HepG2 (cell line): ENCODE results near the gene MRPS2. TPM values are rescaled to one million over a fixed set of nuclear protein-coding genes. Genes with fewer than 3 reads are reported as not detected.

Experiments used
- ATAC-seq: fragments of 200-7000 bp; cut with Tn5 transposase; 3 replicates; pipeline ENCODE4 v1.9.1; 2020; ENCODE audit warnings: mild to moderate bottlenecking, moderate library complexity
- BruUV-seq: library from RNA; stranded (reverse); fragments of 400-500 nt; replicated peaks from 2 replicates; lab custom pipeline; 2021; lab: Mats Ljungman, UMichigan
- CTCF ChIA-PET: fragments of 300-600 bp; formaldehyde crosslinking; extraction: SDS; loops from one replicate; lab custom pipeline; 2021; ENCODE audit warnings: low total read pairs, inconsistent platforms, low intra/inter-chr PET ratio; lab: Yijun Ruan, JAX
- POLR2A ChIA-PET: fragments of 350-600 bp; sonication (Branson Sonifier 250); formaldehyde crosslinking; loops from one replicate; lab custom pipeline; 2020; ENCODE audit warnings: antibody characterized with exemption, inconsistent platforms; lab: Yijun Ruan, JAX
- DNase-seq: peaks from one replicate; pipeline ENCODE4 v3.0.0-alpha.2; 2015; ENCODE audit warnings: low spot score
- FAIRE-seq: peaks from 3 replicates; lab custom pipeline; 2011; peaks lifted over from hg19 to GRCh38; lab: Jason Lieb, UNC
- H2AFZ ChIP-seq: one replicate; pipeline ENCODE4 v1.6.1; 2011; ENCODE audit warnings: low read length, inconsistent platforms
- H3K27ac ChIP-seq: fragments of 300-600 bp; 3 replicates; pipeline ENCODE4 v1.8.0; 2011; ENCODE audit warnings: mixed run types, mild to moderate bottlenecking, mixed read lengths, low read length, inconsistent platforms; ENCODE audit not compliant: insufficient read depth; ENCODE audit errors: extremely low read length
- H3K27me3 ChIP-seq, 2 experiments: fragments of 200-600 bp in 1 of 2; 2 replicates in 1 of 2; 3 replicates in 1 of 2; pipeline versions ENCODE4 v1.6.0 to v1.8.0; 2011; ENCODE audit warnings: low read length in 2 of 2, mild to moderate bottlenecking in 2 of 2, moderate library complexity in 2 of 2, inconsistent platforms in 1 of 2; ENCODE audit not compliant: insufficient read depth in 2 of 2, control insufficient read depth in 1 of 2
- H3K36me3 ChIP-seq, 2 experiments: fragments of 200-600 bp in 1 of 2; replicated peaks in 1 of 2; 2 replicates in 1 of 2; 3 replicates in 1 of 2; pipeline versions ENCODE4 v1.5.1 to v1.8.0; 2011; ENCODE audit warnings: low read length in 2 of 2, inconsistent platforms in 1 of 2; ENCODE audit not compliant: insufficient read depth in 2 of 2, control insufficient read depth in 1 of 2
- H3K4me1 ChIP-seq: 2 replicates; pipeline ENCODE4 v1.5.1; 2012; ENCODE audit warnings: low read length, inconsistent platforms; ENCODE audit not compliant: insufficient read depth
- H3K4me2 ChIP-seq: 2 replicates; pipeline ENCODE4 v1.6.0; 2011; ENCODE audit warnings: low read depth, low read length, inconsistent platforms
- H3K4me3 ChIP-seq, 3 experiments: fragments of 200-600 bp in 1 of 3; sonication (generic), shearing (Covaris generic) in 1 of 3; replicated peaks in 1 of 3; 2 replicates each; pipeline ENCODE4 v1.5.1; 2011 to 2016; ENCODE audit warnings: low read length in 3 of 3, inconsistent platforms in 2 of 3, low read depth in 2 of 3, mild to moderate bottlenecking in 2 of 3, control low read depth in 1 of 3, mixed read lengths in 1 of 3; ENCODE audit not compliant: insufficient read depth in 1 of 3
- H3K79me2 ChIP-seq: one replicate; pipeline ENCODE4 v1.6.1; 2011; ENCODE audit warnings: low read length, inconsistent platforms; ENCODE audit not compliant: insufficient read depth
- H3K9ac ChIP-seq: 2 replicates; pipeline ENCODE4 v1.6.0; 2011; ENCODE audit warnings: mild to moderate bottlenecking, low read depth, low read length, inconsistent platforms; ENCODE audit not compliant: insufficient read depth
- H3K9me3 ChIP-seq: 2 replicates; pipeline ENCODE4 v1.5.1; 2012; ENCODE audit warnings: mild to moderate bottlenecking, low read length
- H4K20me1 ChIP-seq: 2 replicates; pipeline ENCODE4 v1.6.0; 2011; ENCODE audit warnings: inconsistent platforms, mild to moderate bottlenecking, low read length, moderate library complexity; ENCODE audit not compliant: insufficient read depth
- CHD4 ChIP-seq: fragments of 200-600 bp; sonication (generic); IDR thresholded peaks from 2 replicates; pipeline ENCODE4 v1.7.0; 2017; ENCODE audit warnings: mild to moderate bottlenecking, low read length, borderline replicate concordance
- CREBL2 ChIP-seq: sonication (generic); formaldehyde crosslinking; IDR thresholded peaks from 2 replicates; pipeline ENCODE4 v1.8.1; 2023; ENCODE audit warnings: missing genetic modification reagents, mild to moderate bottlenecking, borderline replicate concordance
- HMGXB3 ChIP-seq: sonication (generic); formaldehyde crosslinking; IDR thresholded peaks from 2 replicates; pipeline ENCODE4 v1.4.0; 2020; ENCODE audit warnings: missing genetic modification reagents, borderline replicate concordance
- KDM4B ChIP-seq: sonication (generic); formaldehyde crosslinking; IDR thresholded peaks from 2 replicates; pipeline ENCODE4 v1.4.0; 2020; ENCODE audit warnings: missing genetic modification reagents
- PHF8 ChIP-seq: sonication (generic); formaldehyde crosslinking; IDR thresholded peaks from 2 replicates; pipeline ENCODE4 v1.5.0; 2020; ENCODE audit warnings: missing genetic modification reagents
- PPARG ChIP-seq: conservative IDR thresholded peaks from 2 replicates; pipeline ENCODE4 v1.6.1; 2016; ENCODE audit warnings: missing biosample characterization, missing genetic modification reagents
- SKIL ChIP-seq: sonication (generic); formaldehyde crosslinking; IDR thresholded peaks from 2 replicates; pipeline ENCODE4 v1.8.0; 2022; ENCODE audit warnings: missing genetic modification reagents, mild to moderate bottlenecking, moderate library complexity, borderline replicate concordance
- SMC3 ChIP-seq: IDR thresholded peaks from 2 replicates; pipeline ENCODE4 v1.6.1; 2011; ENCODE audit warnings: low read length, improper control_type of control experiment
- STAG1 ChIP-seq: sonication (generic); formaldehyde crosslinking; IDR thresholded peaks from 2 replicates; pipeline ENCODE4 v1.4.0; 2020; ENCODE audit warnings: missing genetic modification reagents
- STAT5B ChIP-seq: sonication (generic); formaldehyde crosslinking; IDR thresholded peaks from 2 replicates; pipeline ENCODE4 v1.4.0; 2020; ENCODE audit warnings: missing genetic modification reagents
- TRAFD1 ChIP-seq: sonication (generic); formaldehyde crosslinking; IDR thresholded peaks from 2 replicates; pipeline ENCODE4 v1.5.1; 2020; ENCODE audit warnings: missing genetic modification reagents, mild to moderate bottlenecking, borderline replicate concordance
- WIZ ChIP-seq: sonication (generic); formaldehyde crosslinking; IDR thresholded peaks from 2 replicates; pipeline ENCODE4 v1.5.1; 2020; ENCODE audit warnings: mild to moderate bottlenecking, missing genetic modification reagents
- ZBTB26 ChIP-seq: IDR thresholded peaks from 2 replicates; pipeline ENCODE4 v1.6.1; 2016; ENCODE audit warnings: missing compliant biosample characterization, missing genetic modification reagents, borderline replicate concordance
- ZNF274 ChIP-seq: sonication (generic); formaldehyde crosslinking; IDR thresholded peaks from 2 replicates; pipeline ENCODE4 v1.5.1; 2020; ENCODE audit warnings: mild to moderate bottlenecking, missing genetic modification reagents
- WGBS: methylation state at CpG from one replicate; pipeline ENCODE4 v1.1.6; 2017; ENCODE audit warnings: low lambda C conversion rate; 5-methylcytosine and 5-hydroxymethylcytosine counted together
- in situ Hi-C: cut with HindIII; loops from 2 replicates; pipeline ENCODE4 v1.10.0; 2017; ENCODE audit warnings: low pct_unique_long_range_greater_than_20kb; ENCODE audit not compliant: extremely low pct_ligation_motif_present
- intact Hi-C: fragments of 100-400 bp; cut with micrococcal nuclease; formaldehyde crosslinking; loops from one replicate; pipeline ENCODE4 v1.10.0; 2022; ENCODE audit not compliant: unreplicated experiment
- polyA plus RNA-seq, 8 experiments: library from polyadenylated mRNA; depleted of rRNA in 3 of 8; stranded (reverse) in 7 of 8; unstranded in 1 of 8; fragments of >200 nt; fragmentation: Illumina TruSeq in 4 of 8; extraction: Trizol in 4 of 8; gene quantifications; 2 replicates each; pipeline versions ENCODE4 v1.2.1 to v1.2.3, GENCODE V29; 2011 to 2016; ENCODE audit warnings: low read depth in 4 of 8, missing spikeins in 1 of 8, mixed read lengths in 1 of 8; ENCODE audit not compliant: insufficient read depth in 1 of 8
- total RNA-seq, 5 experiments: library from RNA; depleted of rRNA; stranded (reverse); fragments of >200 nt; fragmentation: Illumina TruSeq; extraction: Trizol; gene quantifications; 2 replicates each; pipeline ENCODE4 v1.2.3, GENCODE V29; 2016; ENCODE audit warnings: low read depth in 1 of 5

MRPS2 gene
- total and polyA plus RNA-seq, 2 of the 13 experiments (the other 11 are each of a cell fraction or from before 2014, with no cell fraction given) = 44.4 to 86.7 TPM

GRCh38 chr9:135522137-135522877 lies 21.8 kb downstream of the MRPS2 start:
- FAIRE-seq (no peak), DNase-seq (no peak), ATAC-seq (no peak)
- H2AFZ ChIP-seq = no peak overlapping the region
- no peaks in the 10 kb centered on the region for H3K9me3 ChIP-seq
- no peaks in the 10 kb centered on the region for H3K36me3 ChIP-seq
- in situ Hi-C loops (no loop called here), intact Hi-C loops (no loop called here)
- no peak overlapping the region for H3K27ac ChIP-seq
- POLR2A ChIA-PET = no interaction called here
- H3K4me3 ChIP-seq = no peak overlapping the region
- H3K4me1 ChIP-seq = peaks cover 9% of the 10 kb centered on the region
- H3K27me3 ChIP-seq = peaks cover 8 to 52% of the 10 kb centered on the region in 2 experiments
- BruUV-seq = no TSS peak
- H3K4me2 ChIP-seq = no peak overlapping the region
- H3K79me2 ChIP-seq = no peaks in the 10 kb centered on the region
- H4K20me1 ChIP-seq = no peaks in the 10 kb centered on the region
- no peak overlapping the region for H3K9ac ChIP-seq
- WGBS = 36% methylated on average over 7 of the region's 16 CpGs
- CTCF ChIA-PET = no interaction called here
- no peak for TF ChIP-seq PHF8 (CRISPR knock-in tag)
- no peak for TF ChIP-seq ZBTB26 (CRISPR knock-in tag)
- TF ChIP-seq ZNF274 (CRISPR knock-in tag) = no peak
- TF ChIP-seq STAG1 (CRISPR knock-in tag) = no peak
- no peak for TF ChIP-seq HMGXB3 (CRISPR knock-in tag)
- no peak for TF ChIP-seq CREBL2
- no peak for TF ChIP-seq KDM4B (CRISPR knock-in tag)
- TF ChIP-seq SMC3 = no peak
- TF ChIP-seq TRAFD1 (CRISPR knock-in tag) = no peak
- no peak for TF ChIP-seq SKIL
- no peak for TF ChIP-seq STAT5B (CRISPR knock-in tag)
- TF ChIP-seq PPARG (CRISPR knock-in tag) = no peak
- TF ChIP-seq WIZ (CRISPR knock-in tag) = no peak
- TF ChIP-seq CHD4 = no peak
